Stimulated activated CD4-positive, alpha-beta T cell treated with anti-CD3 and anti-CD28 coated beads, Interleukin-1b, Interleukin-23, amount 100 ng/mL, for 4 hours (primary cell): Measurements from ENCODE around the gene PGAM2.

Experiments used
- DNase-seq, 2 donors: peaks; one replicate each; pipeline ENCODE4 v3.0.0-alpha.2; 2020; ENCODE audit warnings: low read depth in 2 of 2

The PGAM2 gene

DNA sequence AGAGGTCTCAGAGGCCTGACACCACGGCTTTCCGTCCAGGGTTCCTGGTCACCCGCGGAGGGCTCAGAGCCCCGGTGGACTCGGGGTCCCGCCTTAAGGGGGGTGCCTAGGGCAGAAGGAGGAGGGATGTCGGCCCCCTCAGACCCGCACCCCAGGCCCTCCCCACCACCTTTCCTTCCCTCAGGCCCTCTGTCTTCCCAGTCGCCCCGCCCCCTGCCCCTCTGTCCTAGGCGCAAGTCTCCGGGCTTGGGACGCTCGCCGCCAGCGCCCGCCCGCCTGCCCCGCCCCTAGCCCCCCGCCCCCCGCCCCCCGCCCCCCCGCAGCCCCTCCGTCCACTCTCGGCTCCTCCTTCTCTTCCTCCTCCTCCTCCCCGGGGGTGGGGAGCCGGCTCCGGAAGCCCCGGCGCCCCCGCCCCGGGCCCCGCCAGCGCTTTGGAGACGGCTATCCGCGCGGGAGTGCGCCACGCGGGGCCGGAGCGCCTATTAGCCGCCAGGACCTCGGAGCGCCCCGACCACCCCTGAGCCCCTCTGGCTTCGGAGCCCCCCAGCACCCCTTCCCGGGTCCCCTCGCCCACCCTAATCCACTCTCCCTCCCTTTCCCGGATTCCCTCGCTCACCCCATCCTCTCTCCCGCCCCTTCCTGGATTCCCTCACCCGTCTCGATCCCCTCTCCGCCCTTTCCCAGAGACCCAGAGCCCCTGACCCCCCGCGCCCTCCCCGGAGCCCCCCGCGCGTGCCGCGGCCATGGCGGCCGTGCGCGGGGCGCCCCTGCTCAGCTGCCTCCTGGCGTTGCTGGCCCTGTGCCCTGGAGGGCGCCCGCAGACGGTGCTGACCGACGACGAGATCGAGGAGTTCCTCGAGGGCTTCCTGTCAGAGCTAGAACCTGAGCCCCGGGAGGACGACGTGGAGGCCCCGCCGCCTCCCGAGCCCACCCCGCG lies 38.8 kb upstream of the PGAM2 start, which contains the start of gene AEBP1:
TSS of gene AEBP1 (plus strand) at position 423 of the 937 bp plus-strand sequence. CDS start at position 744, 321 bp downstream.
- no peak for DNase-seq

DNA sequence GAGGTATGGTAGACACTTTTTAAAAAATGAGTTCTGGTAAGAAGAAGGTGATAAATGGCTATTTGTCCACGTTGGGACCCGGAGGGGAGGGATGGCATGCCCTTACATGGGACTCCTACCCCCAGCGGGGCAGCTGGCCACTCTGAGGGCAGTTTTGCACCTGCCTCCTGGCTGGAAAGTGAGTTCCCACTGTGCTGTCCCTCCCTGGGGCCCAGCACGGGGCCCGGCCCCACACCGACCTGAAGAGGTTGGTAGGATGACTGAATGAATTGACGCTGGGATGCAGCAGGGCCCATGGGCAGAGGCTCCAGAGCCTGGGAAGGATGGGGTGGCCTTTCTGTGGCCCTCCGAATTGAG lies 38.2 kb upstream of the PGAM2 start:
- DNase-seq, result no peak

DNA sequence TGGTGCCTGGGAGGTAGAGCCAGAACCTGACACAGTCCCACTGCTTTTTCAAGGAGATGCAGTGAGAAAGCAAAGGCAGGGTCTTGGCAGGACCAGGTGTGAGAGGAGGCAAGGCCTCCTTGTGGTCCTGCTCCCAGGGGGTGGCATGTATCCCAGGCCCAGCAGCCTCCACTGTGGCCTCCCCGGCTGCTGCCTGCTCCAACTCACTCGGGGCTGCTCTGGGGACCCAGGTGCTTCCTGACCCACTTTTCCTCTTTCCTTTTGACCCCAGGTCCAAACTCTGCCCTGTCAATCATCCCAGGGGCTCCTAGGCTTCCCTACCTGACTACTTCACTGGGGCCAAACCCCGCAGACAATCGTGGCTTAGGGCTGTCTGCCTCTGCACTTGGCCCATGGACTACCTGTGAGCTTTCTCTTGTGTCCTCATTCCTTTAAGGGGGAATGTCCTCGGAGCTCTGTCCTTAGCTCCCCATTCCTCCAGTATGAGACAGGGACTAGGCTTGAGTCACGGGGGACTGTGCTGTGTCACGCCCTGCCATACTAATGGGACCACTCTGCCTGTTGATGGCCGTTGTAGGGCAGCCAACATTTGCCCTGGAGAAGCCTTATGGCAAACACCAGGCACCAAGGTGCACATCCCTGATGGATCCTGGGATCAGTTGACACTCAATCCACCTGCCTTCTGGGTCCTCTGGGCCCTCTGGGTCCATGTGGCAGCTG lies 37.6 kb upstream of the PGAM2 start:
- DNase-seq, result no peak

DNA sequence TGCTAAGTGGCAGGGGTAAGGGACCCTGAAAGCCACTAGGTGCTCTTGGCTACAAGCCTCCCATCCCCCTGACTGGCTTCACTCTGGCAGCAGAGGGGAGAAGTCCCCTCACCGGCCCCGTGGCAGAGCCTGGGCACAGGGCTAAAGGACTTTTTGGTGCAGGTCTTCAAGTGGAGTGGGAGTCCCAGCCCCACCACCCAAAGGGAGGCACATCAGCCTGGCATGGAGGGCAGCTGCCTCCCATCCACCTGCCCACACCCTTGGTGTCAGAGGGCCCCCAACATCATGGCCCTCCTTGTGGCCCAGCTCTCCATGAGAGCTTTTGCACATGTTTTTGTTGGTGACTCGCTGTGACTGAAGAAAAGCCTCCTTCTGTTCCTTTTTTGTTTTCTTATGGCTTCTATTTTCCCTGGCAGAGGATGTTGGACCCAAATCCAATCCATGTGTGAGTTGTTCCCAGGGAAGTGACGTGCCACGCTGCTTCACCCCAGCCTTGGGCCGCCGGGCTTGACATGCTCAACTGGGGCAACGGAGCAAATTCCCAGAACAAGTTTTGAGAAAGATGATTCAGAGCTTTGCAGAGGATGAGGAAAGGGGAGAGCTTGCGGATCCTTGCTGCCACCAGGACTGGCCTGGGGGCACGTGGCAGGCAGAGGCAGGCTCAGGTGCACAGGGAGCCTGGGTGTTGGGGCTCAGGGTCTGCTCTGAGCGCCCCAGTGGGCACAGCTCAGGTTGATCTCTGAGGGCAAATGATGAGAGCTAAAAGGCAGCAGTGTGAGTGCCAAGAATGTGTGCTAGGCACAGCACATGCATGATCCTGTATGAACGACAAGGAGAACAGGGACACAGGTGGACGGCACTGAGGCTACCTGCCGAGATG lies 36.8 kb upstream of the PGAM2 start:
- no peak for DNase-seq

DNA sequence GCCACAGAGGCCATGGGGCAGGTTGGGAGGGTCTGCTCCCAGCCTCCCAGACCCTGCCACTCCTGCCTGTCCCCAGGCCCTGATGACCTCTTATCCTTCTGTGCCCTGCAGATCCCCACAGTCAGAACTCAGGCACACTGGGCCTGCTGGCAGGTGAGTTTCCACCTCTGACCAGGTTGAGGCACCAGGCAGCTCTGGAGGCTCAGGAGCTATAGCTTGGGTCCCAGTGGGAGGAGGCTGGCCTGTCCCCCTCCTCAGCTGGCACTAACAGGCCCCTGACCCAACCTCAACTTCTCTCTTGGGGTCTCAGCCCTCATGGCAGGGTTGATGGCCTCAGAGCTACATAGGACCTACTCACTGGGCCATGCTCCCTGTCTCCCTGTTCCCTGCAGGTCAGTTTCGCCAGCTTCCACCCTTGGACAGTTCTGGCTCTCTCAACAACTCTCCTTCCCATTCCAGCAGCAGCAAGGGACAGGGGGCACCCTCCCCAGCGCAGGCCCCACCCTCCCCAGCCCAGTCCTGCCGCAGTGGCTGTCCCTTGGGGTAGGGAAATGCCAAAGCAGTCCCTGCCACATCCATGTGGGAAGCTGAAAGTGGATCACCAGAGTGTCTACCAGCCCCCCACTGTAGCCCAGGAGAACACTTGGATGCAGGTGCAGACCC lies 36.1 kb upstream of the PGAM2 start:
- DNase-seq, result no peak

DNA sequence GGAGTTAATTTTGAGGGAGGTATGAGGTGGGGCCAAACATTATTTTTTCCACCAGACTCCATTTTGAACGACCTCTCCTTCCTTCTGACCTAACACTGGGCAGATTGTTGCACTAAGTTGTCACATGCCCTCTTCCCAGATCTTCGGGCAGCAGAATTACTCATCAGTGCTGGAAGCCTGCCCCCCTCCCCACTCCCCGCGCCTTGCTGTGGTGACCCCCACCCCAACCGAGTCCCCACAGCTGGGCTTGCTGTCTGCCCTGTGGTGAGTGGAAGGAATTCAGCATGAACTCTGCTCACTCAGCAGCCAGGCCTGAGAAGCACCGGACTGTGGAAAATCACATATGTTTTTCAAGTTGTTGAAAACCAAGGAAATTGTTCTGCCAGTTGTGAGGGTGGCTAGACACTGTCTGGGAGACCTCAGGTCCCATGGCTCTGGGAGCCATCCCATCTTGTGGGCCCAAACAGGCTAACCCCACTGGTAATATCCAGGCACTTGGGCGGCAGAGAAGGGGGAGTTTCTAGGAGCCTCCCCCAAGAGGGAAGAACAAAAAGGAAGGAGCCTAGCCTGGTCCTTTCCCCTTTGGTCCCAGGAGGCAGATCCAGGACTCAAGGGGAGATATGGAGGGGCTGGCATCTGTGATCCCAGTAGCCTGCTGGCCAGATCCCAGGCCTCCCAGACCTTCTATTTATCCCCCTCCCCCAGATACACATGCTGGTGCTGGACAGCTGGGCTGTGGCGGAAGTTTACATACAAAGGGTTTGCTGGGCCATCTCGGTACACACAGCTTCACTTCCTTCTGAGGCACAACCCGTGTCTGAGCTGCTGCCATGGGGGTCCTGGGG lies 35.3 kb upstream of the PGAM2 start:
- DNase-seq, result no peak

DNA sequence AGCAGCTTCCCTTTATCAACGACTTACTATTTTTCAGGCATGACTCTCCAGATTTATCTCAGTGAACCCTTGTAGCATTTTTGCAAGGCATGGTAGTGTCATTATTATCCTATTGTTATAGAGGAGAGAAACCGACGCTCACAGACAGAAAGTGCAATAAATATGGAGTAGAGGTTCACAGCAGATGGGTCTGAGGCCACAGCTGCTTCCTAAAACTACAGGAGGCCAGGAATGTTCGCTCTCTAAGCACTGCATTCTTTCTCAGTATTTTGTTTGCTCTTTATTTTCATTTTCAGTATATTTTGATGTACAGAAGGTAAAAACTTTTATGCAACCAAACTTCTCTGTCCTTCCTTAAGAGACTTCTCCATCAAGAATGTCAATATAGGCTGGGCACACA lies 34.3 kb upstream of the PGAM2 start:
- DNase-seq, result no peak

DNA sequence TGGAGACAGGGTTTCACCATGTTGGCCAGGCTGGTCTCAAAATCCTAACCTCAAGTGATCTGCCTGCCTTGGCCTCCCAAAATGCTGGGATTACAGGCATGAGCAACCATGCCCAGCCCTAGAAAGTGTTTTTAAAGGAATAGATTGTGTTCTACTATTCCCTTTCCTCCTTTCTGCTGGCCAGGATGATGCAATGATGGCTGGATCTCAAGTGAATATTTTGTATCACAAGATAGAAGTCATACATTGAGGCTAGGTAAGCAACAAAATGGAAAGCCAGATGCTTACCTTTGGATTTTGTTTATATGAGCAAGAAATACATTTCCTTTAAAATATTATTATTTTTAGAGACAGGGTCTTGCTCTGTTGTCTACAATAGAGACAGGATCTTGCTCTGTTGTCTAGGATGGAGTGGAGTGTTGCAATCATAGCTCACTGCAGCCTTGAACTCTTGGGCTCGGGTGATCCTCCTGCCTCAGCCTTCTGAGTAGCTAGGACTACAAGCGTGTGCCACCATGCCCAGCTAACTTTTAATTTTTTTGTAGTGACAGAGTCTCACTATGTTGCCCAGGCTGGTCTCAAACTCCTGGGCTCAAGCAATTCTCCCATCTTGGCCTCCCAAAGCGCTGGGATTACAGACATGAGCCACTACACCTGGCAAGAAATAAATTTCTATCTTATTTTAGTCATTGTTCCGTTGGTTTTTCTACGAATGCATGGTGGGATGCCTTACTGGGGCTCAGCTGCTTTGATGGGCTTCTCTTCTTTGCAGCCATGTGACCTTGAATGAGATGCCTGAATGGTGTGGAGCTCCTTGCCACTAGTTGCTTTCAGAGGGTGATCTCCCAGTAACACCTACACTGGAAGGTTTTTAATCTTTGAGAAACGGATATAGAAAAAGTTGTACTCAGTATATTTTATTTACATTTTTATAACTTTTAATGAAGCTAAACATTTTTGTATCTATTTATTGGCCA lies 33.0 kb upstream of the PGAM2 start:
- no peak for DNase-seq

DNA sequence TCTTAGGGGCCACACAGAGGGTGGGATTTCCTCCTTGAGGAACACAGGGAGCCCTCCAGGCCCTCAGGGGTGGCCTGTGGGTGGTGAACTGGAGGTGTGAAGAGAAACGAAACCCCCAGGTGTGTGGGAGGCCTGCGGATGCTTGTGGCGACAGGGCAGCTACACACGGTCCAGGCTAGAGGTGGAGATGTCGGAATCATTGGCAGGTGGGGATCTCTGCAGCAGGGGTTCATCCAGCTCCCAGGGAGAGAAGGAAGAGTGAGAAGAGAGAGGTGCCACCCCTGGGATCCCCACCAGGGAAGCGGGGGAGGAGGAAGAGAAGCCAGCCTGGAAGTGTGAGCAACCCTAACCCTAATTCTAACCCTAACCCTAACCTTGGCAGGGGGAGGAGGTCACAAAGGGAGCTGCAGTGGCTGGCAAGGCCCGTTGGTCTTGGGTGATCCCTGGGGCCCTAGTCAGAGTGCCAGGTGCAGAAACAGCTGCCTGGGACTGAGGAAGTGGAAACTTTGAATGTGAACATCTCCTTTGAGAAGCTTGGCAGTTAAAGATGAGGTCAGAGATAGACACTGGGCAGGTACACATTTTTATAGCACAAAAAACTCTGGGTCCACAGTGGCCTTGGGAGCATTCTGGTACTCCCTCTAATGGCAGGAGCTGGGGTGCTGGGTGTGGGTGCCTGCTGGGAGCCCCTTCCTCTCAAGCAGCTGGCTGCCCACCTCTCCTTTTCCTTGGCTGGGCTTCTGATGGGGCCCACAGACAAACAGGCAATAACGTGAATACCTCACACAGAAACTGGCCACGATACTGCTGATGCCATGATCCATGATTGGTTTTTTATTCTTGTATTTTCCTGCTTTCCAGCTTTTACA lies 31.9 kb upstream of the PGAM2 start:
- no peak for DNase-seq

DNA sequence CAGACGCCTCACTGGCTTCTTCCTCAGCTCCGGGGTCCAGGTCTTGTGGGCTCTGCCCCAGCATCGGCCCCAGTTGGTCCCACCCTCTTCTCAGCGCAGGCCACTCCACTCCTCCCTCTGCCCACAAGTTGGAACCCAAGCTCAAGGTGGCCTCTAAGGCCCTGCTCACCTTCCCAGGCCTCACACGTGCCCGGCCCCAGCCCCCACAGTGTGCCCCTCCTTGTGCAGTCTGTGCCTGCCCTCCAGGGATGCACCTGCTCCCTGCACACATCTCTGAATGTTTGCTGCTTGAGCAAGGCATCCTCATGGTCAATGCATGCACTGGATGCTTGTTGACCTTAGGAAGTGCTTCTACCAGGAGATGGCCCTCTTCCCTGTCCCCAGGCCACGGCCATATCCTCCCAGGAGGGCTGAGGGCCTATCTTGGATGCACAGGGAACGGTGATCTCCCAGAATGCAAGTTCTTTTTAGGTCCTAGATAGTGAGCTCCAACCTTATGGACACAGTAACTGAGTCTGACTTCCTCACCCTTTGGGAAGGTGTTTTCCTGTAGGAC lies 31.0 kb upstream of the PGAM2 start:
- DNase-seq, result no peak

DNA sequence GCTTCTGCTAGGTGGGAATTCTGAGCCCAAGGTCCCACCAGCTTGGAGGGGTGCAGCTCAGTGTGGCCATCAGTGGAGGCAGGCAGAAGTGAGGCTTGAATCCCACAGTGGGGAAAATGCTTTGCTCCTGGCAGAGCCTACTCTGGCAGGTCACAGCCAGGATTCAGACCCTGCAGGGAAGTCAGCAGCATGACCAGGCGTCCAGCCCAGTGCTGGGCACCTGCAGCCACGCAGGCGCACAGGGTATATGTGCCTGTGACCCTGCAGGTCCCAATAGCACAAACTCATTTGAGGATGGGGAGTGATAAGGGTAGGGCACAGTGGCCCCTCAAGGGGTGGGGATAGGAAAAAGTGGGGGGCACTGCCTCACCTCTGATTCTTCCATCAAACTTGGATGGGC lies 30.4 kb upstream of the PGAM2 start:
- no peak for DNase-seq

DNA sequence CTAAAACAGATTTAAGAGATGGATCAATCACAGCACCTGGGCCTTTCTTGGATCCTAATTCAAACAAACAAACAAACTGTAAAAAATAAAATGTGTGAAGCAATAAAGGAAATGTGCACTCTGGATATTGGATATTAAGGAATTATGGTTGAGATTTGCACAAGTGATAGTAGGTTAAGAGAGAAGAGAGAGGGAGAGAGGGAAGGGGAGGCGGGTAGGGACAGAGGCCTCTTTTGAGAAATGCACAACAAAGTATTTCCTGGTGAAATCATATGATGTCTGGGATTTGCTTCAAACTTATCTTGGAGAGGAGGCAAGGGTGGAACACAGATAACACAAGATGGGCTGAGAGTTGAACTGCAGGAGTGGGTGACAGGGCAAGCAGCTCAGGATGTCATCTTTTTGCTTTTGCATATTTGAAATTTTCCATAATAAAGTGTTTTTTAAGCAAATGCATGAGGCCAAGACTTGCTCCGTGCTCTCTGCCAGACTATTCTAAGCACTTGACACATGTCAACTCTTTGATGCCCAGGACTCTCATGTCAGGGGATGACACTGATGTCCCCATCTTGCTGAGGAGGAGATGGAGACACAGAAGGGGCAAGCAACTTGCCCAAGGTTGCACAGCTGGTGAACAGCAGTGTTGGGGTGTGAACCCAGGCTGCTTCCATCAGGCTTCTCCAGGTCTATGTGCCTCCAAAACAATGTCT lies 29.7 kb upstream of the PGAM2 start:
- DNase-seq, result no peak

DNA sequence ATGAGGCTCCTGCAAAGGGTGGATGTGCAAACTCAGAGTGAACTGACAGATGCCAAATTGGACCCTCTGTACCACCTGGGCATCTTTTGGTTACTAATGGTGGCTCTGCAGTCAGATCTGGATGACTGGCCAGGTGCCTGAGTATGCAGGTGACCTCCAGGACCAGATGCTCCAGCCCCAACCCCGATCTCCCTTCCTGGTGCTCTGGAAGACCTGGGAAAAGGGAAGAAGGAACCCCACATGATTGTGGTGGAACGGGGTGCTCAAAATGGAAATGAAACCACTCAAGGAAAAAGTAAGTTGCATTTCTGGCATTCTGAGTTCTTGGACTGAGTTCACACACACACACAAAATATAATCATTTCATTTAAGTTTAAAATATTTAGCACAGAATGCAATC lies 29.0 kb upstream of the PGAM2 start:
- DNase-seq, result no peak

DNA sequence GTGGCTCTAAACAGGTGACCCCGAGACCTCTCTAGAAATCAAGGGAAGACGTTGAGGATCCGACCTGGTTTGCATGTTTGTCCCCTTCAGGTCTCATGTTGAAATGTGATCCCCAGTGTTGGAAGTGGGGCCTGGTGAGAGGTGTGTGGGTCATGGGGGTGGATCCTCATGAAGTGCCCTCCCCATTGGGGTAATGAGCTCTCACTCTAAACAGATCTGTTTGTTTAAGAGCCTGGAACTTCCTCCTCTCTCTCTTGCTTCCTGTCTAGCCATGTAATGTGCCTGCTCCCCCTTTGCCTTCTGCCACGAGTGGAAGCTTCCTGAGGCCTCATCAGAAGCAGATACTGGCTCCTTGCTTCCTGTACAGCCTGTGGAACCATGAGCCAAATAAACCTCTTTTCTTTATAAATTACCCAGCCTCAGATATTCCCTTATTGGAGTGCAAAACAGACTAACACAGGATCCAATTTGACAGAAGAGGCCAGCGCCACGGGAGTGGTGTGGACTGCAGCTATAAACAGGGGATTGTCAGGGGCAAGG lies 27.8 kb upstream of the PGAM2 start:
- DNase-seq, result no peak

DNA sequence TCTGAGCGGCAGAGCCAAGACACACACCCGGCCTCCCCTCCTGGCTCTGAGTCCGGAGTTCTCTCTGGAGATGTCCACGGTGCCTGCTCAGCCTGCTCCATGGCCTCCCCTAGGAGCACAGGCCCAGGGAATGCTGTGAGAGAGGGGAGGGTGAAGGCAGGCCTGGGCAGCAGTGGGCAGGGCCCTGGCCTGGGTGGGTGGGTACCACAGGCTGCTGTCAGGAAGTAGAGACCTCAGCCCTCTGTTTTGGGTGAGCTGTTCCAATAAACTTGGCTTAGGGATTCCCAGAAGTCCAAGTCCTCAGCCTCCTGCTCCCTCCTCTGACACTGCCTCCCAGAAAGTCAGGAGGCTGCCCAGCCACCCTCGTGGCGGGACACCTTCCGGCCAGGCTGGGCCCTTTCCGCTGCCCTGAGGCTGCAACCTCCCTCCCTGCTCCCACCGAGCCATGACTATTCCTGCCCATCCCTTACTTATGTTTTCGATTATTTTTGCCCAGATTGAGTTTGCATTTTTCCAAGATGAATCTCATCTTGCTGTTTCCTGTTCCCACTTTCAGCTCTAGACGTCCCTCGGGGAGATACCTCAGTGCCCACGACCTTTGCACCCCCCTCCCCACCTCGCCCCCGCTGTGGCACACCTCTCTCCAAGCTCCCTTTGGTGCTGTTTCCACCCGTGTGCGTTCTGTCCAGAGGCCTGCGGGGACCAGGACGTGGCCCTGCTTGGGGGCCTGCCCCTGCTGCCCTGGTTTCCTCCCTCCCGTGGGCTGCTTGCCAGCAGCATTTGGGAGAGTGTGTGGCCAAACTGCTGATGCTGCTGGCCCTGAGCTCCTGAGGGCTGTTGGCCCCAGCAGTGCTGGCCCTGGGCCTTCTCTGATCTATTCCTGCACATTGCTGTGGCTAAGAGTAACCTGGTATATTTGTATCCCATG lies 22.8 kb upstream of the PGAM2 start:
- no peak for DNase-seq

DNA sequence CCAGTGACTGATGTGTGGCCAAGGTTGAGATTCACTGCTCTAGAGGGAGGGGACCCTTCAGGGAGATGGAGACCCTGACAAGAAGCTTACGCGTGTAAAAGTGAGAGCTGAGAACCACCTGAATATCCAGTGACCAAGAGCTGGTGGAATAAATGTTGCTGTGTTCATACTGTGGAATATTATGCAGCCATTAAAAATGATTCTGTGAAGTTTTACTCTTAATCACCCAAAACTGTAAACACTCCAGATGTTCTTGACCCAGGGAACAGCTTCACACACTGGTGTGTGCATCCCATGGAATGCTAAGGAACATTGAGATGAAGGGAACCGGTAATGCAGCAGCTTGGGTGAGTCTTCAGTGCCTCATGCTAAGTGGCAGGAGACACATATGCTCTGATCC lies 21.3 kb upstream of the PGAM2 start:
- no peak for DNase-seq
